Fibroblast of the conjunctiva (primary cell): ENCODE measurements around the gene EGR2.
A peak's percentile ranks its signal among the peaks of the same experiment; 100 is the strongest.

Source experiments
- DNase-seq: peaks from one replicate; pipeline ENCODE4 v3.0.0-alpha.2; 2010; ENCODE audit warnings: low read depth

EGR2 gene

DNA sequence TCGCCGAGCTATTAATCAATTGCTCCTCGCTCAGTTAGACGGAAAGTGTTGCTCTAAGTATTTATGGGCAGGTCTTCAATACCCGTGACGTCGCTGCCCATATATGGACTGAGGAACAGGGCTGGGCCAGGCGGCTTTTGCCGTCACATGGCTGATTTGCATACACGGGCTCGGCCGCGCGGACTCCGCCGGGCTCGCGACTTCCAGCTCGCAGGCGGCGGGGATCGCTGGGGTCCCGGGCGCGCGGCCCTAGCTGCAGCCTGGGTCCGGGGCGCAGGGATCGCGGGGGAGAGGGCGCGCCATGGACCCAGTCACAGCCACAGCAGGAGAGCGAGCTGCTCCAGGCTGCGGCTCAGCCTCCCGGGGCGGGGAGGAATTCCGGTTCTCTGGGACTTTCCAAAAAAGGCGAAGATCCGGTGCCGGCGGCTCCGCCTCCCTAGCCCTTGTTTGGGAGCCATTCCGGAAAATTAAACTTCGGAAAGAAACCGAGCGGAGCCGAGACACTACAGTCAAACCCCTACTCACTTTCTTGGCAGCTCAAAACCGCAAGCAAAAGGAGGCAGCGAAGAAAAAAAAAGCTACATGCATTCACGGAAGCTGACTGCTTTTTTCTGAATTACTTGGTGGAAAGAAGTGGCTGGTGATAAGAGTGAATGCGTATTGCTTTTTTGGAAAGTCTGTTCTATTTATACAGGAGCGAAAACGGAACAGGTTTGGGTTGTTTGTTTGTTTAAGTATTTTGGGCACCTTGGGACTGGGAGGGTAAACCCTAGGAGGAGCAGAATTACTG, at the start of gene EGR2:
Gene EGR2, minus strand, starts transcription at position 36 of the 790 bp plus-strand sequence. CDS start 337 bp downstream, outside the sequence.
- peak; percentile 85 for DNase-seq

DNA sequence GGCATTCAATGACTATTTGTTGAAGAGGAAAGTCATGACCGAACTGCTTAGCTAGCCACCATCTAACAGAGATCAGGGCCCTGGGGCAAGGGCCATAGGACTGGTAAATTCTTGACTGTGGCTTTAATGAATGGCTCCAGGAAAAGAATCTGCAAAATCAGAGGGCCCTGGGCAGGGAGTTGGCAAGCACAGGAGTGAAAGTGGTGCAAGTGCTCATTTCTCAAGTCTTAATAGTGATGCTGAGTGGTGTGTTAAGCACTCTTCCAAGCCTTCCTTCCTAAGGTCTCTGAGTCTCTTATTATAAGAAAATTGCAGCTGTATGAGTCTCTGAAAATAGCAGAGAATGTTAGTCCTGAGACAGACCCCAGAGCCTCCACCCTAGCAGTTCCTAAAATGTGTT, 46.3 kb upstream of the EGR2 start:
- no peak for DNase-seq

DNA sequence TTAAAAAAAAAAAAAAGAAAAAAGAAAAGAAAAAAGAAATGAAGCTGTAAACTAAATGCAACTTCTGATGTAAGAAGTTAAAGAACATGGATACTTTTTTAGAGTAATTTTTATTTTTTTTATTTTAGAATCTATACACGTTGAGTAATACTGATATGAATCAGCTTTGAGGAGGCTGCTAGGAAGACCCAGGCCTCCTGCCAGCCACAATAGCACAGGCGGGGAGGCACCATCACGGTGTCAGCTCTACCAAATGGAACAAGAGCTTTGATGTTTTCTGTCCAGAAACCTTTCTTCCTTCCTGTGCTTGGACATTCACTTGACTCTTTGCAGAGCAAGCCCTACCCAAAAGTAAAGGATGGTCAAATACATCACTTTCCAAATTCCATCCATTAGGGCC, 45.3 kb upstream of the EGR2 start:
- DNase-seq: no peak

DNA sequence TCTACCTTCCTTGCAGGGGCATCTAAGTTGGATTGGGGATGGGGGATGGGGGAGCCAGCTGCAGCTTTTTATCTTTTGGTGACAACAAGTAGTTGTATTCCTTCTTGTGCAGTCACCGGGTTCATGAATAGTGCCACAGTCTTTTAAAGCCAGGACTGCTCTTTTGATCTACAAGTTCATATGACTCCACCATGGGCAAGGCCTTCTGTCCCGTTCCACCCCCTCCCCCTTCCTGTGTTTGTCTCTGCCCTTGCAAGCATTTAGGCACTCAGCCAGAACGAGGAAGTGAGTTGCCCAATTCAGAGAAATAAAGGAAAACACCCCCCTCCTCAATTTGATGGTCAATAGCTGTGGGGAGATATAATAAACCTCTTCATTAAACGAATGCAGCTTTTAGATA, 44.8 kb upstream of the EGR2 start:
- no peak for DNase-seq

DNA sequence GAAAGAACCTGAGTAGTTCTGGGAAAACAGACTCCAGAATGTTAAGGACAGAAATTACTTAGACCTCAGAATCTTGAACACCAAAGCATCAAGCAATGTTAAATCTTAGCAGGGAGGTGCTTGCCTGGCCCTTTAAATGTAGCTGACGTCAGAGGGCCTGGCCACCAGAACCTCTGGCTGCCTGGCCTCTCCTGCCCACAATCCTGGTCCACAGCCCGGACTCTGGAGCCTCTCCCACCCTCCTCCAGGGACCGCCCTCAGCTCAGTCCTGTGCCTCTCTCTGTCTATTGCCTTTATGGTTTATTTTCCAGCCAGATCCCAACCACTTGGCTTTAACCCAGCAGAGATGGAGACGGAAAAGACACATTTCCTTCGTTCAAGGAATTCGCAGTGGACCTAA, 42.2 kb upstream of the EGR2 start:
- no peak for DNase-seq

DNA sequence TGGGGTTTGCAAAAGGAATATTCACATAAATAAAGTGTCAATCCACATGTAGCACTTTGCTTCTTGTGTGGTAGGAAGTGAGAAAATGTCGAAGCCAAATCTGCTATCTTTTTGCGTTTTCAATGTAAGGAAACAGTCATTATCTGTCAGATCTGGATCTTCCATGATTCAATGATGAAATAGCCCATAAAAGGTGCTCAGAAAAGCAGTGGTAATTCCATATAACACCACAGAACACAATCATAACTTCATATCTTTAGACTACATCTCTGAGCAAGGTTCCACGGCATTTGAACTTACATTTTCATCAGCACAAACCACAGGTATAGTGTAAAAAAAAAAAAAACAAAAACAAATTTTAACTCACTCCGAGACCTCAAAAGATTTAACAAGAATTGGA, 39.9 kb upstream of the EGR2 start:
- DNase-seq: no peak

DNA sequence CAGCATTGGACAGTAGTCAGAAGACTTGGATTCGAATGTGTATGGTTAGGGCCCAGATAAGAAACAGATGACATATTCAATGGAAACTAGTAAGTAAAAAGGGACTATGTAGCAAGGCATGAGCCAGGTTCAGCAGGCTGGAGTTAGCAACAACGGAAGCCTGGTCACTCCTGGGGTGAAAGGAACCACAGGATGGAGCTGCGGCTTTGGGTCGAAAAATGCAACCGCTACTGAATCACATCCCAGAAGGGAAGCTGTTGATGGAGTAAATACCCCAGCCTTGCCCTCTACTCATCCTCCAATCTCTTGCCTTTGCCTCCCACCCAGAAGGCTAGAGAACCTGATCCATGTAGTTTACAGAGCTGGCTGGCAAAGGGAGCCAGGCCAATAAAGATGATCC, 37.5 kb upstream of the EGR2 start:
- no peak for DNase-seq

DNA sequence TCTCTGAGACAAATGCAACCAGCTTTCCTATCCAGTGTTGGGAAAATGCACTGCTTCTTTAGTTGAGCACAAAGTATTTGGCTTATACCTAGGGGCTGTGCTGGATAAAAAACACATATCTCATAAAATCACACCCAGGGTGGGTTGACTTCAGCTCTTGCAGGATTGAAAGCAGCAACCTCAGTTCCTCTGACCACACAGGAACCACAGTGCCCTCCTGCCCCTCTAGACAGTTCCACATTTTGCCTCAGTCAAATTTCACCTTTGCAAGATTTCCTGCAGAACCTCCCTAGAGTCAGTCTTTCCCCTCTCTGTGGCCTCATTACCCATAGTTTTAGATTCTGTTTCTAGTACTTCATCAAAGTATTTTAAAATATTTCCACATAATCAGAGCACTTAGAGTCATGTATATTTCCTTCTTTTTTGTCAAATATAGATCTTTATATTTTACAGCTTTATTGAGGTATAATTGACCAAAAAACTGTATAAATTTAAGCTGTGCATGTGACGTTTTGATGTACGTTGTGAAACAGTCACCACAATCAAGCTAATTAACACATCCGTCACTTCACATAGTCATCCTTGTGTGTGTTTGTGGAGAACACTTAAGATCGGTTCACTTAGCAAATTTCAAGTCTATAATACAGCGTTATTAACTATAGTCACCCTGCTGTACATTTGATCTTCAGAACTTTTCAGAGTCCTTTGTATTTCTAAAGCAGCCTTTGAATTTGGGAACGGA, 37.0 kb upstream of the EGR2 start:
- no peak for DNase-seq

DNA sequence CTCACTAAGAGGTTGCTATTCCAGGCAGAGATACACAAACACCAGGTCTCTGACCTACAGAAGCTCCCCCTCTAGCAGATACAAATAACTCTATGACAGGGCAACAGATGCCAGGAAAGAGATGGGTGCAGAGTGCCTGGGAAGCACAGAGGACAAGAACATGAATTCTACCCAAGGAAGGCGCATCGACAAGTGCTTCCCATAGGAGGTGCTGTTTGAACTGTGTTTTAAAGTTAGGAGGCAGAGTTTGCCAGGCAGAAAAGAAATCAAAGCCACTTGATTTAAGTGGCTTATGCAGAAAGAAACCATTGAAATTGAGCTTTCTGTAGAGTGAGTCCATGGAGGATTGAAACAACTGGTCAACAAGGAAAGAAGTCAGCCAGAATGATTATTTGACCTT, 35.3 kb upstream of the EGR2 start:
- no peak for DNase-seq

DNA sequence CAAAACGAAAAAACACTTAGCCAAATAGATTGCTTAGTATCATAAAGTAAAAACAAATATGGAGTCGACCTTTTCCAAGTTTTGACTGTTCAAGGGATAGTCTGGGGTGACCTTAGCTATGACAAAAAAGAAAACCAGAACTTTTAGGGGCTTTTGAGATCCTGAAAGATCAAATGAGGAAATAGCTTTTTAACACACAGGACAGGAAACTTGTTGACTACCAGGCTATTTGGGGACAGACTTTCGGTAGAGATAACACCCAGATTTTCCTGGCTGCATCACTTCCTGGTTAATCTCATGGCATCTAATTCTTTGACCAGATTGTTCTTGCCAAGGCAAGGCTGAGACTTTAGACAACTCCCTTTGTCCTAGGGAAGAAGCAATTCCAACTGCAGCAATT, 34.5 kb upstream of the EGR2 start:
- DNase-seq: no peak

DNA sequence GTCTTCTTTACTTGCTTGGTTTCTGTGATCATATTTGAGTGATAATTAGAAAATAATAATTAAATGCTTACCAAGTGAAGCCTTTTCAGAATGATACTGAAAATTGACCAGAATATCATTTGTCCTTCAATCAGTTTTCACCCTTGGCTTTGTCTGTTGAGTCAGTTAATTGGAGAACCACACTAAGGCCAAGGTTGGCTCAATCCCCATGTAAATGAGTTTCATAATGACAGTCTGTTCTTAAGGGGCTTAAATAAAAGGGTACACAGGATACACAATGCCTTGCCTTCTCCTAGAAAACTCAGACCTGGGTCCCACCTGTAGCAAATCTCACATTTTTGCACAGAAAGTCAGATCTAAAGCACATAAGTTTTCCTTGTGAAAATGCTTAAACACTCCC, 31.3 kb upstream of the EGR2 start:
- no peak for DNase-seq

DNA sequence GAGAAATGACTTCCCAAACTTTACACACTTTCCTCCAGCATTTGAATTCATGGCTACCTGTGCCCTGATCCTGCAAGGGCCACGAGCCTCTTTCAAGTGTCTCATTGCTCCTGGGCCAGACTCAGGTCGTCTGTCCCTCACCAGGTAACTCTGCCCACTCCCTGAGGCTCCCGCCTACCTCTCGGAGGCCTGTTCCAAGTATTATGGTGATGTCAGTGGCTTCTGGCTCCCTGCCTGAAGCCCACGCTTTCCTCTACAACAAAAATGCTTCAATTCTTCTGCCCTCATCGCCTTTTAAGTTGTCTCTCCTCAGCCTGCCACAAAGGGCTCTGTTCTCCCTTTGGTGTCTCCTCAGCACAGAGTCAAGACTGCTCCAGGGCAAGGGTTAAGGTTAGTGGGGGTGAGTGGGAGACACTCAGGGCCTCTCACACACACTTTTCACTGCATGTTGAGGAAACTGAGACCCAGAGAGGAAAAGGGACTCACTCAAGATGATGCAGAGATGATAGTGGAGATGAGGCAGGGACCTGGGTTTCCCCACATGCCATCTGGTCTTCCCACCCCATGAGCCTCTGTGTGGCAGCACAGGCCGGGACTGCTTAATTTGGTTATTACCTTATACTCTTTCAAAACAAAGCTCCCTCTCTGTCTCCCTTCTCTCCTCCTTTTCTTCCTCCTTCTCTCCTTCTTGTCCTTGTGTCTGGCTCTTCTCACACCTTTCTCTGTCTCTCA, 28.3 kb upstream of the EGR2 start:
- no peak for DNase-seq

DNA sequence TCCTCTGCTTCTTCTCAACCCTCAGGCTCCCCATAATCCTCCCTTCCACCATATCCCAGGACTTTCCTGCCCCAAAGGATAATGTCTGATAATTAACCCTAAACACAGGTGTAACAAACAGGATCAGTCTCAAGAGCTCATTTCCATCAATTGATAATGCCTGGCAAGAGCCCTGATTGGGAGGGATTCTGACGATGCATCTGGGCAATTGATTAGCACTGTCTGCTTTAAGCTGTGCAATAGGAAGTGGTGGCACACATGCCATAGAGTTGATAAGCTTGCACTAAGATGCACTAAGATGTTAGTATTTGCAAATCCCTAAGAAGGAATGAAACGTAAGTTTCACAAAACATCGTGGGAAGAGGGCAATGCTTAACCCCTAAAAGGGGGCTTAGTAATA, 27.4 kb upstream of the EGR2 start:
- no peak for DNase-seq

DNA sequence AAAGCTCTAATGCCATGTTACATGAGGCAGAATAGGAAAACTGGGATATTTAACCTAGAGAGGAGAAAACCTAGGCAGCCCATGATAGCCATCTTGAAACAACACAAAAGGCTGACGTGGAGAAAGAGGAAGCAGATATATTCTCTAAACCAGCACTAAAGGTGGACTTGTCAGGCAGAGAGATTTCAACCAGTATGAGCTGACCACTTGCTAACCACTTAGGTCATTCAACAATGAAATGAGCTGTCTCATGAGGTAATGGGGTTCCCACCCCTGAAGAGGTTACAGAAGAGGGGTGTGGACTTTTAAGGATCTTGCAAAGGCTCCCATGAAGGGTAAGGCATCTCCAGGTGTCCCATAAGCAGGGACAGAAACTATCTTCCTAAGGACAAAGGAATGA, 26.8 kb upstream of the EGR2 start:
- DNase-seq: no peak

DNA sequence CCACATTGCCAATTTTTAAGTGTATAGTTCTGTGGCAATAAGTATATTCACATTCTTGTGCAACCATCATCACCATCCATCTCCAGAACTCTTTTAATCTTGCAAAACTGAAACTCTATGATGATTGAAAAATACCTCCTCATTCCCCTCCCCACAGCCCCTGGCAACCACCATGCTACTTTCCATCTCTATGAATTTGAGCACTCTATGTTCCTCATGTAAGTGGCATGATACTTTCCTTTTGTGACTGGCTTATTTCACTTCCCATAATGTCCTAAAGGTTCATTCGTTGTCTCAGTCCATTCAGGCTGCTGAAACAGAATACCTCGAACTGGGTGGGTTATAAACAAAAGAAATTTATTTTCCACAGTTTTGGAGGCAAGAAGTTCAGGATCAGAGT, 23.4 kb upstream of the EGR2 start:
- no peak for DNase-seq

DNA sequence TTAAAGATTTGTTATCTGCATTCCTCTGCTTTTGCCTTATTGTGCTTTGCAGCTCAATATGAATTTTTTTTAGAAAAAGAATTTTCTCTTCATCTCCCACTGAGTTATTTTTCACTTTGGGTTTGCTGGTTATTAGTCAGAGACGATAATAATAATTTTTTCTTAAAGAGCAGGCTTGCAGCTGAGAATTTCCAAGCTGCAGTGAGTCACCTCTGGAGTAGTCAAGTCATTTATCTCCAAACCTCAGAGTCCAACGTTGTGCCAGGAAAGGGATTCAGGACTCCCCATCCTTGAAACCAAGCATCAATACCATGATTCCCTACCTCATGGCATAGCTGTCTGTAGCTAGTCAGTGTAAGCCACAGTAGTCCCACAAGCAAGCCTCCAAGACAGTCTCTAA, 15.2 kb upstream of the EGR2 start:
- DNase-seq: no peak

DNA sequence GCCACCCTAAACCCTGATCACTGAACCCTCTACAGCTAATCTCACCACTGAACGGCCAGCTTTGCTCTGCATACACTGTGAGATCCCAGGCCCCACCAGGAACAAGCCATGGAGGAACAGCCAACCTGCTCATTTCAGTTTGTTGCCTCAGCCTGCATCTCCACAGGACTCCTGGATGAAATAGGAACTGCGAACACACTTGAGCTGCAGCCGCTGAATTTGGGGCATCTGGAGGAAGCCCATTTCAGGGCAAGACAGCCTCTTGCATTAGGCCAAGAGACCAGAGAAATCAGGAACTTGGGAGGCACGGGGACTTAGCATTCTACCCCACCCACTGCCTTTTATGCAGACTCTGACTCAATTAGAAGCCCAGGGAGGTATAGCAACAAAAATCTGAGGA, 14.5 kb upstream of the EGR2 start:
- DNase-seq: no peak

DNA sequence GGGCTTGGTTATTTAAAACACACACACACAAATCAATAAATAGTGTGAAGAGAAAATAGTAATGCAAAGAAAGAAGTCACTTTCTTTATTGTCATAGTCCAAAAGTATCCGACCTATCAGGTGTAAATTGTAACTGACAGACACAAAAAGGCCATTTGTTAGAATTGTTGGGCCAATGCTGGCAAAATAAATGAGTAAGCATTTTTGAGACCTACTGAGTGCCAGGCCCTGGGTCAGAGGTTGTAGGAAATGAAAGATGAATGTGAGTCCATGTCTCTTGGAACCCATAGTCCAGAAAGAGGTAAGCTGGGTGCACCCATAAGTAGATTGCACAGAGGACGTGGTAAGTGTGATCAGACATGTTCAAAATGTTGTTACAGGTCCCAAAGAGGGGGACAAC, 13.5 kb upstream of the EGR2 start:
- no peak for DNase-seq

DNA sequence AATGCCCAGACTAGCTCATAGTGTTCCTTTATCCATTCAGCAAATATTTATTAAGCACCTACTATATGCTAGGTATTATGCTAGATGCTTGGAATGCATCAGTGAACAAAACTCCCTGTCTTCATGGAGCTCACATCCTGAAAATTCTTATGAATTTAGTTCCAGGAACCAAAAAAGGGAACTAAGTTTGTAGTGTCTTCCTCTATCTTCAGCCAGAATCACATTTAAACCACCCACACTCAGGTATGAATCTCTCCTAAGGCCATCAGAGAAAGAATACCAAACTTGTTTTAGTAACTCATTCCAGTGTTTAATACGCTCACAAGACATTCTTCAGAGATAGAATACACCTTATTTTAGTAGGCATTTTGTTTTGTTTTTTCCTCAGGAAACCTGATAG, 10.1 kb upstream of the EGR2 start:
- no peak for DNase-seq

DNA sequence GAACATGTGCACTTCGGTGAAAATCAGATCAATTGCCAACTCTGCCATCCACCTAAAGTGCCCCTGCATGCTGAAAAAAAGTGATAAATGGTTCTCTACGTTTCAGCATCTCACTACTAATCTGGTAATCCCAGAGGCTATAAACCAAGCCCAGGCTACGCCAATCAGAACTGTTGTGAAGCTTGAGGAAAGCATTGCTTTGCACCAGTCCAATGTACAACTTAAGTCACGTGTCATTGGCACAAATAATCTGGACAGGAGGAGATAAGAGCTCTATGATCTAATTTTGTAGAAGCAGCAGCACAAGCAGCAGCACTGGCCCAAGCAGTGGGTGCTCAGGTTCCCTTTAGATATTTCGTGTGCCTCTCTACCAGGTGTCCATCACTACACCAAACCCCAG, 4.4 kb upstream of the EGR2 start:
- DNase-seq: no peak

DNA sequence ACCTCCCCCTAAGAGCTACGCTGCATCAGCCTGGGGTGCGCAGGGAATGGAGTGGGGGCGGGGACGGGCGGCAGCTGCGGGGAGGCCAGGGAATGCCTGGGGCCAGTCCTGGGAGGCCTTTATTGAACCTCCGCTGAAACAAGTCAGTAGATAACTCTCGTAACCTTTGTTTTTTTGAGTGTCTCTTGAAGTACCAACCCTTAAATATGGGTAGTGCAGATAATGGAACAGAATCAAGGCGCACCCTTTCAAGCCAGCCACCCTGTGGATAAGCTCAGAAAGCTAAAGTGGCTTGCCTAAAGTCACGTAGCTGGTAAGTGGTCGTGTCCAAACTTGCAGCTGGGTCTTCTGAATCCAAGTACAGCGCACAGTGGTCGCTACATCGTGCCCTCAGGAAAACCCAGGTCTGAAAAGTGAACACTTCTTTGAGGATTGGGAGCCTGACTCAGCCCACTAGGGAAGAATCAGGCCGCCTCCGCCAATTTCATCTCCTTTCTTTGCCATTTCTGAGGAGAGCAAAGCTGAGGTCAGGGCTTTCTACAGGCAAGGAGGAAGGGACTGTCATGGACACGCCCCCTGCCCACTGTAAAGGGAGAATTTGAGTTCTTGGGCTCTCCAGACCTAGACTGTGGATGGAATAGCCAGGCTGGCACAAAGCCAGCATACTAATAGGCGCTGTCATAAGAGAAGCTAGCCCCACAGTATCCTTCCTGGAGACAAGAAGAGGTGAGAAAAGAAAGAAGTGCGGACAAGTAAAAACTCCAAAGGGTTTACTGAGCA, 3.2 kb upstream of the EGR2 start:
- DNase-seq: no peak

DNA sequence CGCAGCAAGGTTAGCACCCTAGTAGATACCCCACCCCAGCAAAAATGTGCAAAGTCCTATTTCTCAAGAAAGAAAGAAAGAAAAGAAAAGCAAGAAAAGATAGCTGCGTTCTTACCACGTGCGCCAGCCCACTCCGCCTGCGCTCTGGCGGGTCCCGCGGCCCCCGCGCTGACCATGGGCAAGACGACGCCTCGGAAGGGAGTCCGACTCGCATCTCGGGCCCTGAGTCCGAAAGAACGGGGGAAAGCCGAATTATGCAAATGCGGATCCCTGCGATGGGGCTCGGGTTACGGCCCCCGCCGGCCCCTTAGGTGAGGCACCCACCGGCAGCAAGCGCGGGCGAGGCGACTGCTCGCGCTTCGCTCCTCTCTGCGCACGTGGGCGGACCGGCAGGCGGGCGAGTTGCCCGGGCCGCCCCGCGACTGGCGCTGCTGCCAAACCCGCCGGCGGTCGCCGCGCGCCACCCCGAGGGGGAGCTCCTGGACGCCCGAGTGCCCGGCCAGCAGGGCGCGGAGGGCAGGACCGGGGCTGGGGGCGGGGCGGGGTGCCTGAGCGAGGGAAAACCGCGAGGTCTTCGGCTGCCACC, 2.4 kb upstream of the EGR2 start:
- DNase-seq: no peak
